SK-N-SH (cell line): ENCODE measurements around the gene MATR3. TPM values are rescaled to one million over a fixed set of nuclear protein-coding genes. Genes with fewer than 3 reads are reported as not detected.

Source experiments
- CTCF ChIA-PET: fragments of 300-600, 350-600 bp; formaldehyde crosslinking; extraction: SDS; loops from one replicate; lab custom pipeline; 2021; lab: Yijun Ruan, JAX
- POLR2A ChIA-PET: fragments of 350-600 bp; sonication (Branson Sonifier 250); formaldehyde crosslinking; extraction: SDS; loops from one replicate; lab custom pipeline; 2020; ENCODE audit warnings: antibody characterized with exemption, inconsistent platforms; lab: Yijun Ruan, JAX
- DNase-seq: peaks from one replicate; pipeline ENCODE4 v3.0.0; 2012
- H2AFZ ChIP-seq: fragments of 200-600 bp; sonication (generic); 2 replicates; pipeline ENCODE4 v1.8.1; 2016; ENCODE audit warnings: antibody characterized with exemption, mild to moderate bottlenecking, low read depth
- H3F3A ChIP-seq: fragments of 200-600 bp; sonication (generic); replicated peaks from 2 replicates; pipeline ENCODE3; 2016; ENCODE audit warnings: antibody characterized with exemption, mild to moderate bottlenecking; ENCODE audit not compliant: insufficient read depth
- H3K27ac ChIP-seq, 2 experiments: fragments of 200-500 bp in 1 of 2; fragments of 200-600 bp in 1 of 2; sonication (Bioruptor generic) in 1 of 2; sonication (generic), shearing (Covaris generic) in 1 of 2; 2 replicates each; pipeline versions ENCODE4 v1.5.1 to v1.6.1; 2014 to 2016; ENCODE audit warnings: low read depth in 2 of 2, inconsistent platforms in 1 of 2, low read length in 1 of 2, mild to moderate bottlenecking in 1 of 2, mixed read lengths in 1 of 2
- H3K27me3 ChIP-seq: fragments of 200-600 bp; sonication (generic), shearing (Covaris generic); 2 replicates; pipeline ENCODE4 v1.6.1; 2016; ENCODE audit warnings: mixed run types; ENCODE audit not compliant: insufficient read depth
- H3K36me3 ChIP-seq, 2 experiments: fragments of 200-500 bp in 1 of 2; fragments of 200-600 bp in 1 of 2; sonication (Bioruptor generic) in 1 of 2; sonication (generic) in 1 of 2; replicated peaks in 1 of 2; 2 replicates each; pipeline versions ENCODE3 to v1.5.1; 2014 to 2016; ENCODE audit warnings: low read length in 1 of 2, mild to moderate bottlenecking in 1 of 2; ENCODE audit not compliant: insufficient read depth in 2 of 2, control insufficient read depth in 1 of 2
- H3K4me1 ChIP-seq, 2 experiments: fragments of 200-500 bp in 1 of 2; fragments of 200-600 bp in 1 of 2; sonication (Bioruptor generic) in 1 of 2; sonication (generic), shearing (Covaris generic) in 1 of 2; 2 replicates each; pipeline versions ENCODE4 v1.5.1 to v1.6.1; 2014 to 2016; ENCODE audit warnings: low read depth in 1 of 2, low read length in 1 of 2, mixed run types in 1 of 2; ENCODE audit not compliant: insufficient read depth in 2 of 2, control insufficient read depth in 1 of 2
- H3K4me2 ChIP-seq: fragments of 200-600 bp; sonication (generic), shearing (Covaris generic); 2 replicates; pipeline ENCODE4 v1.6.1; 2017; ENCODE audit warnings: mixed run types
- H3K4me3 ChIP-seq, 2 experiments: fragments of 200-500 bp in 1 of 2; fragments of 200-600 bp in 1 of 2; sonication (Bioruptor generic) in 1 of 2; sonication (generic), shearing (Covaris generic) in 1 of 2; 2 replicates each; pipeline versions ENCODE4 v1.5.1 to v1.8.1; 2014 to 2016; ENCODE audit warnings: low read depth in 2 of 2, inconsistent platforms in 1 of 2, low read length in 1 of 2, mild to moderate bottlenecking in 1 of 2, mixed read lengths in 1 of 2, moderate library complexity in 1 of 2
- H3K79me2 ChIP-seq: fragments of 200-600 bp; sonication (generic); 2 replicates; pipeline ENCODE4 v1.8.1; 2017; ENCODE audit warnings: mild to moderate bottlenecking; ENCODE audit not compliant: insufficient read depth
- H3K9ac ChIP-seq: fragments of 200-600 bp; sonication (generic); 2 replicates; pipeline ENCODE4 v1.6.1; 2017; ENCODE audit warnings: mixed run types
- H3K9me2 ChIP-seq: fragments of 200-600 bp; sonication (generic); 2 replicates; pipeline ENCODE4 v1.6.1; 2017; ENCODE audit warnings: mixed run types
- H3K9me3 ChIP-seq: fragments of 200-600 bp; sonication (generic); 2 replicates; pipeline ENCODE4 v1.6.1; 2017; ENCODE audit warnings: mixed run types, mild to moderate bottlenecking, moderate library complexity
- H4K20me1 ChIP-seq: fragments of 200-600 bp; sonication (generic); 2 replicates; pipeline ENCODE4 v1.6.1; 2017; ENCODE audit warnings: mild to moderate bottlenecking, mixed run types; ENCODE audit not compliant: insufficient read depth
- CTCF ChIP-seq: fragments of 200-600 bp; sonication (generic); IDR thresholded peaks from 2 replicates; pipeline ENCODE4 v1.6.1; 2017; ENCODE audit warnings: antibody characterized with exemption, mild to moderate bottlenecking, moderate library complexity
- EP300 ChIP-seq, 2 experiments: IDR thresholded peaks; 2 replicates each; pipeline versions ENCODE4 v1.4.0 to v1.6.1; 2012; ENCODE audit warnings: borderline replicate concordance in 1 of 2, low read depth in 1 of 2, low read length in 1 of 2
- EZH2phosphoT487 ChIP-seq: fragments of 200-600 bp; sonication (generic); IDR thresholded peaks from 2 replicates; pipeline ENCODE4 v1.6.1; 2017; ENCODE audit warnings: low read depth, mixed run types, mild to moderate bottlenecking, antibody characterized with exemption, moderate library complexity, borderline replicate concordance
- FOSL2 ChIP-seq: IDR thresholded peaks from 2 replicates; pipeline ENCODE4 v1.4.0; 2012; ENCODE audit warnings: low read depth, mild to moderate bottlenecking, moderate library complexity, borderline replicate concordance
- FOXJ3 ChIP-seq: sonication (generic); formaldehyde crosslinking; IDR thresholded peaks from 2 replicates; pipeline ENCODE4 v1.5.1; 2020; ENCODE audit warnings: mild to moderate bottlenecking, missing genetic modification reagents
- FOXM1 ChIP-seq: IDR thresholded peaks from 2 replicates; pipeline ENCODE4 v1.4.0; 2012; ENCODE audit warnings: low read depth, mild to moderate bottlenecking
- GABPA ChIP-seq: IDR thresholded peaks from 2 replicates; pipeline ENCODE4 v1.4.0; 2012; ENCODE audit warnings: low read depth, mild to moderate bottlenecking
- GATA2 ChIP-seq: sonication (generic); formaldehyde crosslinking; IDR thresholded peaks from 2 replicates; pipeline ENCODE4 v1.5.0; 2020; ENCODE audit warnings: mild to moderate bottlenecking, missing genetic modification reagents
- IRF3 ChIP-seq: fragments of 150-350 bp; IDR thresholded peaks from 2 replicates; pipeline ENCODE4 v1.6.1; 2016; ENCODE audit warnings: mild to moderate bottlenecking, low read depth, low read length
- JUND ChIP-seq: IDR thresholded peaks from 2 replicates; pipeline ENCODE4 v1.4.0; 2012
- MEF2A ChIP-seq: IDR thresholded peaks from 2 replicates; pipeline ENCODE4 v1.4.0; 2012; ENCODE audit warnings: low read depth, borderline replicate concordance
- MXI1 ChIP-seq: IDR thresholded peaks from 2 replicates; pipeline ENCODE4 v1.6.1; 2012; ENCODE audit warnings: mild to moderate bottlenecking, low read depth, low read length, improper control_type of control experiment
- NRF1 ChIP-seq: IDR thresholded peaks from 2 replicates; pipeline ENCODE4 v1.6.1; 2012; ENCODE audit warnings: low read depth, mild to moderate bottlenecking, low read length
- POLR2AphosphoS5 ChIP-seq: IDR thresholded peaks from 2 replicates; pipeline ENCODE4 v1.6.1; 2012; ENCODE audit warnings: low read depth, low read length
- RAD21 ChIP-seq: IDR thresholded peaks from 2 replicates; pipeline ENCODE4 v1.6.1; 2012; ENCODE audit warnings: mild to moderate bottlenecking, low read length
- RCOR1 ChIP-seq: fragments of 150-350 bp; IDR thresholded peaks from 2 replicates; pipeline ENCODE4 v1.6.1; 2017; ENCODE audit warnings: antibody characterized with exemption, low read length
- REST ChIP-seq: IDR thresholded peaks from 2 replicates; pipeline ENCODE4 v1.6.1; 2012; ENCODE audit warnings: mild to moderate bottlenecking, low read depth, low read length, moderate library complexity
- RFX5 ChIP-seq: IDR thresholded peaks from 2 replicates; pipeline ENCODE4 v1.6.1; 2012; ENCODE audit warnings: mild to moderate bottlenecking, improper control_type of control experiment, low read length
- SMC3 ChIP-seq: IDR thresholded peaks from 2 replicates; pipeline ENCODE4 v1.6.1; 2012; ENCODE audit warnings: low read depth, low read length, improper control_type of control experiment
- TCF12 ChIP-seq: IDR thresholded peaks from 2 replicates; pipeline ENCODE4 v1.4.0; 2012
- TEAD4 ChIP-seq: IDR thresholded peaks from 2 replicates; pipeline ENCODE4 v1.4.0; 2012; ENCODE audit warnings: mild to moderate bottlenecking, borderline replicate concordance; ENCODE audit not compliant: insufficient read depth
- YY1 ChIP-seq: IDR thresholded peaks from 2 replicates; pipeline ENCODE4 v1.4.0; 2012; ENCODE audit warnings: low read depth, mild to moderate bottlenecking
- WGBS: methylation state at CpG from one replicate; pipeline ENCODE4 v1.1.6; 2017; ENCODE audit warnings: low lambda C conversion rate; 5-methylcytosine and 5-hydroxymethylcytosine counted together
- polyA plus RNA-seq, 3 experiments: library from polyadenylated mRNA; depleted of rRNA; stranded (reverse); fragments of >200 nt; gene quantifications; 2 replicates each; pipeline ENCODE4 v1.2.3, GENCODE V29; 2012
- TF ChIP-seq, protein P1 (sequence below): IDR thresholded peaks from 2 replicates; pipeline ENCODE4; 2012
- TF ChIP-seq, protein P2 (sequence below): IDR thresholded peaks from 2 replicates; pipeline ENCODE4 v1.4.0; 2012; ENCODE audit warnings: low read depth

Gene MATR3
- polyA plus RNA-seq, 1 of the 3 experiments (the other 2 are of a cell fraction), result 40.4 TPM

DNA sequence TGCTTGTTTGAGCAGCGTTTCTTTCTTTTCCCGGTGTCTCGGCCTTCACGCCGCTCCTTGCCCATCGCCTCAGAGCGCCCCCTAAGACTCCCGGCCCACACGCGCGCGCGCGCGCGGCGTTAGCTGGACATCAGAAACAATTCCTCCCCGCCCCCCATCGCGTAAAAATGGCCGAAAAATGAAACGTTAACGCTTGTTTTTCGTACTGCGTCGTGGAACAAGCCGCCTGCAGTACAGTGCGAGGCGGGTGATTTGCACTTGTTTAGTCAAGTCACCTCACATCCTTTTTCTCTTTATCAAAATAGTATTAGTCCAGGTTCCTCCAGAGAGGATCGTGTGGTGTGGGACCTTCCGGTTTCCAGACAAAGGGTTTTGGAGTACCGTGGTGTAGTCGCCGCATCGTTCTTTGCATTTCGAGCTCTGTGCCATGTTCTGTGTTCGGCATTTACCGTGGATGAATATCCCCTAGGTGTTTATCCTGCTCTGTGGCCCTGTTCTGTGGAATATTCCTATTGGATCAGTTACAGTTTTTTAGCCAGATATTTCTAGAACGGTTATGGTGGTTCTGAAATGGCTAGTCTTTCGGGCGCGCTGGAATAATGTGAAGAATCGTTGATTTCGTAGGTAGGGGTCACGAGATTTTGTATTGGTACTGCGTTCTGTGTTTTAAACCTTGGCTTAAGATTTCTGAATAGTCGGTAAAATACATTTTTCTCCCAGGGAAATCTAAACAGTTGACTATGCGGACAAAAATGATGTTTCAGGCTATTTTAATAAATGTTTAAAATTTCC lies 1.0 kb downstream of the MATR3 start:
- H3K9ac ChIP-seq, result peak overlapping the region; percentile 100
- CTCF ChIA-PET, result interaction anchor here (0.8 to 2.9 kb wide), 8 partner anchors 10 to 715 kb away, joined by 3 to 13 read pairs (median 4); partner anchors contain the start of gene PAIP2
- peak; percentile 73 for DNase-seq
- H2AFZ ChIP-seq, result no peak overlapping the region
- POLR2A ChIA-PET, result interaction anchor here (0.6 to 2.2 kb wide), 11 partner anchors 9 to 752 kb away, joined by 3 to 34 read pairs (median 5); partner anchors contain the start of genes ETF1, HSPA9 and PAIP2
- no peaks in the 10 kb centered on the region for H3K9me3 ChIP-seq
- 1% methylated on average over 47 of the region's 48 CpGs for WGBS
- H3K27me3 ChIP-seq, result no peaks in the 10 kb centered on the region
- no peaks in the 10 kb centered on the region for H3K9me2 ChIP-seq
- H3K4me2 ChIP-seq, result peak overlapping the region; percentile 73
- peak overlapping the region; percentile 97 to 99 for H3K27ac ChIP-seq
- H3K4me3 ChIP-seq, result peak overlapping the region; percentile 73 to 85
- peaks cover 19% of the 10 kb centered on the region for H3F3A ChIP-seq
- peaks cover 51% of the 10 kb centered on the region for H4K20me1 ChIP-seq
- H3K36me3 ChIP-seq, result no peaks in the 10 kb centered on the region
- peaks cover 60% of the 10 kb centered on the region for H3K79me2 ChIP-seq
- H3K4me1 ChIP-seq, result peaks cover 10 to 20% of the 10 kb centered on the region in 2 experiments; a peak in 3 of 4 replicates
- 0 out of 2 replicates have a peak, but pooled peaks have one; percentile 50 for TF ChIP-seq FOXJ3
- TF ChIP-seq RAD21, result peak; percentile 7; the same call in 1 of the 2 replicates
- TF ChIP-seq FOSL2, result no peak
- TF ChIP-seq RFX5, result no peak
- no peak for TF ChIP-seq RCOR1
- TF ChIP-seq JUND, result no peak
- no peak for TF ChIP-seq POLR2AphosphoS5
- peak; percentile 64 for TF ChIP-seq NRF1
- no peak for TF ChIP-seq TEAD4
- TF ChIP-seq GATA2 (CRISPR knock-in tag), result no peak
- TF ChIP-seq EZH2phosphoT487, result no peak
- peak; percentile 89; the same call in 1 of the 2 replicates for TF ChIP-seq MXI1
- peak; percentile 55 for TF ChIP-seq CTCF
- TF ChIP-seq SMC3, result no peak
- no peak for TF ChIP-seq MEF2A
- TF ChIP-seq FOXM1, result no peak
- peak in 1 of 2 experiments; percentile 27; a peak in 1 of 4 replicates for TF ChIP-seq EP300 (IDR thresholded peaks at IDR 0.05; ENCODE audit: borderline replicate concordance in 1 of 2, low read depth in 1 of 2, low read length in 1 of 2)
- TF ChIP-seq, protein P1, sequence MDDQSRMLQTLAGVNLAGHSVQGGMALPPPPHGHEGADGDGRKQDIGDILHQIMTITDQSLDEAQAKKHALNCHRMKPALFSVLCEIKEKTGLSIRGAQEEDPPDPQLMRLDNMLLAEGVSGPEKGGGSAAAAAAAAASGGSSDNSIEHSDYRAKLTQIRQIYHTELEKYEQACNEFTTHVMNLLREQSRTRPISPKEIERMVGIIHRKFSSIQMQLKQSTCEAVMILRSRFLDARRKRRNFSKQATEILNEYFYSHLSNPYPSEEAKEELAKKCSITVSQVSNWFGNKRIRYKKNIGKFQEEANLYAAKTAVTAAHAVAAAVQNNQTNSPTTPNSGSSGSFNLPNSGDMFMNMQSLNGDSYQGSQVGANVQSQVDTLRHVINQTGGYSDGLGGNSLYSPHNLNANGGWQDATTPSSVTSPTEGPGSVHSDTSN, result no peak
- no peak for TF ChIP-seq IRF3
- no peak for TF ChIP-seq REST
- TF ChIP-seq GABPA, result peak; percentile 35; the same call in 1 of the 2 replicates
- TF ChIP-seq, protein P2, sequence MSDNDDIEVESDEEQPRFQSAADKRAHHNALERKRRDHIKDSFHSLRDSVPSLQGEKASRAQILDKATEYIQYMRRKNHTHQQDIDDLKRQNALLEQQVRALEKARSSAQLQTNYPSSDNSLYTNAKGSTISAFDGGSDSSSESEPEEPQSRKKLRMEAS, result 0 out of 2 replicates have a peak, but pooled peaks have one; percentile 48
- peak; percentile 29; the same call in 1 of the 2 replicates for TF ChIP-seq TCF12
- peak; percentile 80 for TF ChIP-seq YY1
